HG03457 (cell line): Measurements from ENCODE around the gene LTO1.

ENCODE experiments used
- ATAC-seq: cut with Tn5 transposase; IDR thresholded peaks from one replicate; pipeline ENCODE4 v1.9.1; 2021; ENCODE audit warnings: moderate number of reproducible peaks; ENCODE audit not compliant: unreplicated experiment

LTO1 gene

DNA sequence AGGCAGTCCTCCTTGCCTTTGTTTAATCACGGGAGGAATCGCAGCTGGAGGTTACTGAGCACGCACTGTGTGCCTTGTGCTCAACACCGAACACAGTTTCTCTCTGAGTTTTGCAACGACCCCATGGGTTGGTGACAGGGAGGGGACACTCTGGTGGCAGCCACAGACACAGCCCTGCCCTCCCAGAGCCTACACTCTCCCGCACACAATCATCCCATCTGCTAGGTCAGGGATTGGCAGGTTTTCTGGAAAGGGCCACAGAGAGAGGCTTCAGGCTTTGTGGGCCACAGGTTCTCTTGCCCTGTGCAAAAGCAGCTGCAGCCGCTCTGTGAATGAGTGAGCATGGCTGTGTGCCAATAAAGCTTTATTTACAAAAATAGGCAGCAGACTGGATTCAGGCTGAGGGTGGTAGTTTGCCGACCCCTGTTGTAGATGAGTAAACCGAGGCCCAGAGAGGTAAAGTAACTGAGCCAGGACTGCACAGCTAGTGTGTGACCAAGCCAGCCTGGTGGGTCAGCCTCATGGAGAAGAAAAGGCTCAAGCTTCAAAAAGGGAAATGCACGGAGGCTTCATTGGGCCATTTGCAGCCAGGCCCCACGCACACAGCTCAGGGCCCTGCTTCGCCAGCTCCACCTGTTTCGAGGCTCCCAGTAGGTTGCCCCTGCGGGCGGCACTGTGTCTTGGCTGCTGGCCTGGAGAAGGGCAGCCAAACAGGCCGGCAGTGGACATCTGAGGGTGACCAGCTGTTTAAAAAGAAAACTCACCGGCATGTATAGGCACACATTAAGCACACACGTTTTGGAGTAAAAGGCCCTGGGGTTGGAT, 16.3 kb downstream of the LTO1 start:
- ATAC-seq = no peak

DNA sequence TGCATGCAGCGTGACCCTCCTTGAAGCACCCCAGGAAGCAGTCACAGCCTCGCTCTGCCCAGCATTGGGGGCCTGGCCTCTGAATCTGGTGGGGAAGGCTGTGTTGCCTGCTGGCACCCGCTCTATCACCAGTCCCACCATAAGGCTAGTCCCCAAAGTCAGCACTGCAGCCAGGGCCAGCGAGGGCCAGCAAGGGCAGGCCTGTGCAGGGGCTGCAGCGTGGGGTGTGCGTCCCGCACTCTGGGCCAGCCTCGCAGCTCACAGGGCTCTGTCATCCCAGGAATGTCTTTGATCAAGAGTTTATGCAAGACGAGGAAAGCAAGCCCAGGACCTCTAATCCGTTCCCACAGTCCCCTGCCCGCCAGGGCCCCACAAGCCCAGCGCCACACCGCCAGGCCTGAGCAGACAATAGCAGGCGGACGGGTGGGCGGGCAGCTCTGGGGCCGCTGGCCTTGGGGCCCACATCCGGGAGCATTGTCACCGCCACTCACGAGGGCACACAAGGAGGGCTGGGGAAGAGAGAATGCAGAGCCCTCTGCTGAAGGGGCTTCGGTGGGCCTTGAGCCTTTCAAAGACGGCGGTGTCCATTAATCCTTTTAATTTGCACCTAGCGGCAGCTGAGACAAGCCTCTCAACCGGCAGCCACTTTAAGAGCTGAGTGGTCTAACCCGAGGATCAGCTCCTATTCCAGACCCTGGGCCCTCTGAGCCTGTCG, 17.1 kb downstream of the LTO1 start:
- no peak for ATAC-seq

DNA sequence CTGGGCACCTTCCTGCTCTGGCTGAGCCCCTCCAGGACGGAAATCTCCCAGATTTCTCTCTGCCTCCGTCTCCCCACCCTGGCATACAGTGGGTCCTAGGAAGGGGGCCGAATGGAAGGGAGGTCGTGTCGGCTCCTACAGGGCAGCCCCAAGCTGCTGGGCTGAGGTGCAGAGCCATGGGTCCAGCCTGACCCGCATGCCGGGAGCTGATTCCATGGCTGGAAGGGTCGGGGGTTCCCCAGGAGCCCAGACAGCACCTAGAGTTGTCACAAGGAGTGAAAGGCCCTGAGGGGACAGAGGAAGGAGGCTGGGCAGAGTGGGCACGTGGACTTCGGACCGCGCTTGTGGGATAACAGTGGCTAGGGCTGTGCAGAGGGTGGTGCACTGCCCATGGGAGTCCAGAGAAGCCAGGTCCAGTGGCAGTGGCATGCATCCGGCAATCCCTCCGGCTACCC, 17.7 kb downstream of the LTO1 start:
- no peak for ATAC-seq

DNA sequence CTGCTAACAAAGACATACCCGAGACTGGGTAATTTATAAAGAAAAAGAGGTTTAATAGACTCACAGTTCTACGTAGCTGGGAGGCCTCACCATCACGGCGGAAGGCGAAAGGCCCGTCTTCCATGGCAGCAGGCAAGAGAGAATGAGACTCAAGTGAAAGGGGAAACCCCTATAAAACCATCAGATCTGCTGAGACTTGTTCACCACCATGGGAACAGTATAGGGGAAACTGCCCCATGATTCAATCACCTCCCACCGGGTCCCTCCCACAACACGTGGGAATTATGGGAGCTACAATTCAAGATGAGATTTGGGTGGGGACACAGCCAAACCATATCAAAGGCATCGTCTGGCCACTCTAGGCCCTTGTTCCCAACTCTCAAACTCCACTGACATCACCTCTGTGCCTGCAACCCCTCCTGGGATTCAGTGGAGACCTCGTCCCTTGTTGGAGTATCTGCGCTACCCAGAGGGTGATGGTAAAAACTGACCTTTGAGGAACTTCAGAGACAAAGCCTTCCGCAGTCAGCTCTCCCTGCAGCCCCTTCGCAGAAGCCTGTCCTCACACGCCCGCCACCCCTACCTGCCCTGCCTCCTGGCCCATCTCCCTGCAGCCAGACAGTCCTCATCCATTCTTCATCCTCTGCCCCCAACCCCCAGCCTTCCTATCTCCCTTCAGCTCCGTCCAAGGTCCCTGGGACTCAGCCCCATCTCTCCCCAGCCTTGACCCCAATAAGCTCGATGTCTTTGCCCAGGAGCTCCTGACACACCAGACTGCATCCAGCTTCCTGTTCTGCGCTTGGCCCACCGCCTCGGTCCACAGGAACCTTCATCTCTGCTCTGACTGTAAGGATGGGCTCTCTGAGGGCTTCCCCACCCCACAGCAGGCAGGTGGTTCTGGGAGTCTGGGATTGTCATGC, 18.4 kb downstream of the LTO1 start:
- no peak for ATAC-seq

DNA sequence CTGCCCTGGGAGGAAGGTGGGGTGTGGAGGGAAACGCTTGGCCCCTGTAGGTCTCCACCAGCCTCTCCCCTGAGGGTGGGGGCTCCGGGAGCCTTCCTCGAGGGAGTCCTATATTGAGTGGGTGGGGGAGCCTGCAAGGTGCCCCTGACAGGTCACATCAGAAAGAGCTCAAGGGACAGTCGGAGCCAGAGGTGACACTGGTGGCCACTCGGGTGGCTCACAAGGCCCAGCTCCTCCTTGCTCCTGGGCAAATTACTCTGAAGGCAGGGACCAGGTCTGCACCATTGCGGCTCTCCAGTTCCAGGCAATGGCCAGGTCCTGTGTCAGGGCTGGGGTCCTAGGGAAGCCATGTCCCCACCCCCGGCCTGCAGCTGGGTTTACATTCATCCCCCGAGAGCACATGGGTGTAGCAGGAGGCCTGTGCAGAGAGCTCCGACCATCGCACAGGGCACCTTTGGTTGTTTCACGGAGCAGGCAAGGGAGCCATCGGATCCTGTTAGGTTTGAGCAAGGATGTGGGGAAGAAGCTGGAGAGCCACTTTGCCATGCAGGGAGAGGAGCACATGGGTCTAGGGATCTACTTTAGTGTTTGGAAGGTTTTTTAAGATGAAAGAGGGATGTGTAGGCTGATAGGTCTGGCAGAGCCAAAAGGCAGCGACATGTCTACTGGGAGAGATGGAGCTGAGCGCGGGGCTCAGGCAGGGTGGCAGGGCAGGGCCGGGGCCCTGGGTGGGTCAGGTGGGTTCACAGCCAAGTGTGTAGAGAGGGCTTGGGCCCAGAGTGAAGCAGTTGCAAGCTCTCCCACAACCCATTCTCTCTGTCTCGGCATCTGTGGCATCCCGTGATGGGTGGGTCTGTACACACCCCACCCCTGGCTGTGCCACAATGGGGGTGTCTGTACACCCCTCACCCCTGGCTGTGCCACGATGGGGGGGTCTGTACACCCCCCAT, 19.4 kb downstream of the LTO1 start:
- ATAC-seq = no peak

DNA sequence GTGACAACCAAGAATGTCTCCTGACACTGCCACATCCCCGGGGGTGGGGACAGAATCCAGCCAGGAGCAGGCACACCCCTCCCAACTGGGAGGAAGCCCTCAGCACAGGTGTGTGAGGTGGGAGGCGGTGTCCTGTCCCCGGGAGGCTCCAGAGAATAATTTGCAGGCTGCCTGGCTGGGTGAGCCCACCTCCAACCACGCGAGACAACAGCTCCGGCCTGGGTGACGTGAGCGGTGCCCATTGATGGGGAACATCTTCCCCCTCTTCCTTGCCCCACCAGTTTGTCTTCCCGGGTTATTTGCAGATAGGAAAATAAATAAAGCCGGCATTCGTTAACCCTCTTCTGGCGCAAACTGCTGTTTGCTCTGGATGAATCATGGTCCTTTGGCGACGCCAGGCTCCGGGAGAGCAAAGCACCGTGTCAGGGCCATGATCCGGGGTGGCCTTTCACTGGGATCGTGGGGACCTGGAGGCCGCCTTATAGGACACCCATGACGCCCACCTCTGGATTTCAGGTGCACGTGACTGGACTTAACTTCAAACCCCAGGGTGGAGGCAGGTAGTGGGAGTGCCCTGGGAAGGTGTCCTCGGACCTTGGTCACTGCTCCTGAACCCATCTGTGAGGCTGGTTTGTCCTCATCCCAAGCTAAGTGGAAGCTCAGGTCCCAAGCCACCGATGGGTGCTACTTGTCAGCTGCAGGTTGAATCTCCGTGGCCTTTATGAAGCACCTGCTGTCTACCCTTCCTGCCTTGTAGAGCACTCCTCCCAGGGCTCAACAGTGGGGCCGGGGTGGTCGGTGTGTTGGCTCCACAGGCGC, 20.3 kb downstream of the LTO1 start:
- ATAC-seq = no peak

DNA sequence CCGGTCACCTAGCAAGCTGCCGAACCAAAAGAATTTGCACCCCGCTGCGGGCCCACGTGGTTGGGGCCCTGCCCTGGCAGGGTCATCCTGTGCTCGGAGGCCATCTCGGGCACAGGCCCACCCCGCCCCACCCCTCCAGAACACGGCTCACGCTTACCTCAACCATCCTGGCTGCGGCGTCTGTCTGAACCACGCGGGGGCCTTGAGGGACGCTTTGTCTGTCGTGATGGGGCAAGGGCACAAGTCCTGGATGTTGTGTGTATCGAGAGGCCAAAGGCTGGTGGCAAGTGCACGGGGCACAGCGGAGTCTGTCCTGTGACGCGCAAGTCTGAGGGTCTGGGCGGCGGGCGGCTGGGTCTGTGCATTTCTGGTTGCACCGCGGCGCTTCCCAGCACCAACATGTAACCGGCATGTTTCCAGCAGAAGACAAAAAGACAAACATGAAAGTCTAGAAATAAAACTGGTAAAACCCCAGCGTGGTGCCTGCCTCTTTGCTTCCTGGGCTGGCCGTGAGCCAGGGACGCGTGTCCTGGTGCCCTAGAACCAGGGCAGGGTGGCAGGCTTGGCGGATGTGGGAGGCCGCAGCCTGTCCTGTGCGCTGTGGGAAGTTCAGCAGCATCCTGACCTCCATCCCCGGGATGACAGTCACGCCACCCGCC, 21.0 kb downstream of the LTO1 start:
- no peak for ATAC-seq

DNA sequence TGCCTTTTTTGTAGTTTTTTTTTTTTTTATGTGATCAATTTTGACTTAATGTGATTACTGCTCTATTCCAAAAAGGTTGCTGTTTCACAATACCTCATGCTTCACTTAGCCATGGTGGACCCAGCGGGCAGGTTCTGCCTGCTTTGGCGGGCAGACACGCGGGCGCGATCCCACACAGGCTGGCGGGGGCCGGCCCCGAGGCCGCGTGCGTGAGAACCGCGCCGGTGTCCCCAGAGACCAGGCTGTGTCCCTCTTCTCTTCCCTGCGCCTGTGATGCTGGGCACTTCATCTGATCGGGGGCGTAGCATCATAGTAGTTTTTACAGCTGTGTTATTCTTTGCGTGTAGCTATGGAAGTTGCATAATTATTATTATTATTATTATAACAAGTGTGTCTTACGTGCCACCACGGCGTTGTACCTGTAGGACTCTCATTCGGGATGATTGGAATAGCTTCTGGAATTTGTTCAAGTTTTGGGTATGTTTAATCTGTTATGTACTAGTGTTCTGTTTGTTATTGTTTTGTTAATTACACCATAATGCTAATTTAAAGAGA, 21.7 kb downstream of the LTO1 start:
- no peak for ATAC-seq

DNA sequence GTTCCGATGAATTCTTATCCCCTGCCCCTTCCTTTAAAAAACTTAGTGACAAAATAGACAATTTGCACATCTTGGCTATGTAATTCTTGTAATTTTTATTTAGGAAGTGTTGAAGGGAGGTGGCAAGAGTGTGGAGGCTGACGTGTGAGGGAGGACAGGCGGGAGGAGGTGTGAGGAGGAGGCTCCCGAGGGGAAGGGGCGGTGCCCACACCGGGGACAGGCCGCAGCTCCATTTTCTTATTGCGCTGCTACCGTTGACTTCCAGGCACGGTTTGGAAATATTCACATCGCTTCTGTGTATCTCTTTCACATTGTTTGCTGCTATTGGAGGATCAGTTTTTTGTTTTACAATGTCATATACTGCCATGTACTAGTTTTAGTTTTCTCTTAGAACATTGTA, 22.2 kb downstream of the LTO1 start:
- no peak for ATAC-seq

DNA sequence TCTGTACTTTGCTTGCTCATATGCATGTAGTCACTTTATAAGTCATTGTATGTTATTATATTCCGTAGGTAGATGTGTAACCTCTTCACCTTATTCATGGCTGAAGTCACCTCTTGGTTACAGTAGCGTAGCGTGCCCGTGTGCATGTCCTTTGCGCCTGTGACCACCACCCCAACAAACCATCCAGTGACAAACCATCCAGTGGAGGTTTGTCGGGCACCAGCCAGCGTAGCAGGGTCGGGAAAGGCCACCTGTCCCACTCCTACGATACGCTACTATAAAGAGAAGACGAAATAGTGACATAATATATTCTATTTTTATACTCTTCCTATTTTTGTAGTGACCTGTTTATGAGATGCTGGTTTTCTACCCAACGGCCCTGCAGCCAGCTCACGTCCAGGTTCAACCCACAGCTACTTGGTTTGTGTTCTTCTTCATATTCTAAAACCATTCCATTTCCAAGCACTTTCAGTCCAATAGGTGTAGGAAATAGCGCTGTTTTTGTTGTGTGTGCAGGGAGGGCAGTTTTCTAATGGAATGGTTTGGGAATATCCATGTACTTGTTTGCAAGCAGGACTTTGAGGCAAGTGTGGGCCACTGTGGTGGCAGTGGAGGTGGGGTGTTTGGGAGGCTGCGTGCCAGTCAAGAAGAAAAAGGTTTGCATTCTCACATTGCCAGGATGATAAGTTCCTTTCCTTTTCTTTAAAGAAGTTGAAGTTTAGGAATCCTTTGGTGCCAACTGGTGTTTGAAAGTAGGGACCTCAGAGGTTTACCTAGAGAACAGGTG, 23.1 kb downstream of the LTO1 start:
- no peak for ATAC-seq

DNA sequence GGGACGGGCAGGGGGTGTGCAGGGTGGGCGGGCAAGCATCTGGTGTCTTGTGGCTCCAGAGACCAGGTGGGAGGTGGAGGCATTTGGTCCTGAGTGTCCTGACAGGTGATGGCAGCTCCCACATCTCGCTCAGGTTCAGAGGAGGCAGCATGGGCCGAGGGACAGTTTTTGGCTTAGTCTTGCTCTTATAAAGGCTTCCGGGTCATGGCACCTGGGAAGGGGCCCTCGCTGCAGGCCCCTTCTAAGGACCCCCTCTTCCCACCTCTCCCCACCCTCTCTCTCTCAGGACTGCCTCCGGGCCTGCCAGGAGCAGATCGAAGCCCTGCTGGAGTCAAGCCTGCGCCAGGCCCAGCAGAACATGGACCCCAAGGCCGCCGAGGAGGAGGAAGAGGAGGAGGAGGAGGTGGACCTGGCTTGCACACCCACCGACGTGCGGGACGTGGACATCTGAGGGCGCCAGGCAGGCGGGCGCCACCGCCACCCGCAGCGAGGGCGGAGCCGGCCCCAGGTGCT, 24.3 kb downstream of the LTO1 start:
- no peak for ATAC-seq

DNA sequence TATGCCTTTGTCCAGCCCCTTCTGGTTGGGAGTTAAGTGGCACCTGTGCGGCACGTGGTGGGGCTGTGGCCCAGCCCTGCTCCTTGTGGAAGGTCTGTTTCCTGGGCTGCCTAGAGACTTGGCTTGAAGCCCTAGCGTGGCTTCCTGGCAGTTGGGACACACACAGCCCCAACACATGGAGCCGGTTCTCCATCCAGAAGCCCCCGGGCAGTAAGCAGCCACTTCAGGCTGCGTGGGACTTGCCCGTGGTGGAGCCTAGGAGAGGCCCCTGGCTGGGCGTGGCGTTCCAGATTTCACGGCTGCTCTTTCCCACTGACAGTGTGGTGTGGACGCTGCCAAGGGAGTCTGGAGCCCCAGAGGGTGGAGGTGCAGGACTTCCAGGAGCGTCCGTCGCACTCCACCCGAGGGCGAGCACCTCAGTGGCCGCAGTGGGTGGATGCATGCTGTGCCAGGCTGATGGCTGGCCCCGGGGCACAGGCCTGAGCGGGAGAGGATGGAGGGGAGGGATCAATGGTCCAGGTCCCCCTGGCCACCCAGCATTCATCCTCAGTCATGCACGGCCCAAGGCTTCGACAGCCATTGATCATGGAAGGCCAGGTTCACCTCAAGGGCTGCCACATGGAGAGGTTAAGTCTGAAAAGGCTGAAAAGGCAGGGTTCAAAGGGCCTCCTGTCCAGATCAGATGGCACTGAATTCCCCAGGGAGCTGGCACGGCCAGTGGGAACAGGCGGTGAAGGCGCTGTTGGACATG, 24.9 kb downstream of the LTO1 start:
- no peak for ATAC-seq

DNA sequence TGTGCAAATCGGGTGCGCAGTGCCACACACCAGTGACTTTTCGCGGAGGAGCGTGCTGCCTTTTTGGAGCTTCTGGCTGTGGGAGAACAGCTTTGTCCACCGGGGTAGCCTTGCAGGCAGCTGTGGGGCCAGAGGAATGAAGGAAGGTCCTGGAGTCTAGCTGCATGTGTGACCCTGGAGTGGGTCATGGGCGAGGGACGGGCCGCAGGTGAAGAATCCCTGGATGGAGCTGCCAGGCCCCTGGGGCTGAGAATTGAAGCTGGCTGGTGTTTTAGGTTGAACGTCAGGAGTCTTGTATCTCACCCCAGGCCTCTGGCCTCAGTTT, 25.6 kb downstream of the LTO1 start:
- no peak for ATAC-seq

DNA sequence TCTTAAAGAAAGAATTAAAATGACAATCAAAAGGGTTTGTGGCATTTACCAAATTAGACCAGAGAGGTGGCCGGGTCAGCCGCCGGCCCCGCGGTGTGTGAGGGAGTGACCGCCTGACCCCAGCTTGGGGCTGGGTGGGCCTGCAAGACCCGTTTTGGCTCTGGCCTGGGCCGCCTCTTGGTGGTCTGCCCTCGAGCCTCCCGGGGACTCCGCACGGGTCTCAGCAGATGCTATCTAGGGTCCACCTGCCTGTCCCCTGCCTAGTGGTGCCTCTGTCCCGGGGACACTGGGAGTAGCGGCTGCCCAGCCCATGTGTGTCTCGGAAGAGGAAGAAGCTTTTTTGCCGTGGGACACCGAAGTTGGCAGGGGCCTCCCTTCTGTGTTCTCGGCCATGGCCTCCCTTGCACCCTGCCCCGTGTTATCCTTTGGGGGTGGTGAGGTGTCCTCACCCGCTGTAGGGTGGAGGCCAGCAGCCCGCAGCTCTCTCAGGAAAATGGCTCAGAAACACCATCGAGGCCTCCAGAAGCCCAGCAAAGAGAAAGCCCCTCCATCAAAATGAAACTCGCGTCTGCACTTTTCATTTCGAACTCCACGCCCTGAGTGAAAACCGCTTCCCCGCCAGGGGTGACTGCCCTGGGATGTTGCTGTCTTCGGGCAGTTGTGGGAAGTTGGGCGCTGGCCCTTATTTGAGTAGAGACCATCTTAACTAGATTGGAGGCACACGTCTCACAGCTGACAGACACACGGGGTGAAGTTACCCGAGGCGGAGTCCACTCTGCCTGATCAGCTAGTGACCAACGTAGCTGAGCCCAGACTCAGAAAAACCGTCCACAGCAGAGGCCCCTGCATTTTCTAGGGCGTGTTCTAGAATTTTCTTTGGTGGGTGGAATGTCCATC, 26.2 kb downstream of the LTO1 start:
- no peak for ATAC-seq

DNA sequence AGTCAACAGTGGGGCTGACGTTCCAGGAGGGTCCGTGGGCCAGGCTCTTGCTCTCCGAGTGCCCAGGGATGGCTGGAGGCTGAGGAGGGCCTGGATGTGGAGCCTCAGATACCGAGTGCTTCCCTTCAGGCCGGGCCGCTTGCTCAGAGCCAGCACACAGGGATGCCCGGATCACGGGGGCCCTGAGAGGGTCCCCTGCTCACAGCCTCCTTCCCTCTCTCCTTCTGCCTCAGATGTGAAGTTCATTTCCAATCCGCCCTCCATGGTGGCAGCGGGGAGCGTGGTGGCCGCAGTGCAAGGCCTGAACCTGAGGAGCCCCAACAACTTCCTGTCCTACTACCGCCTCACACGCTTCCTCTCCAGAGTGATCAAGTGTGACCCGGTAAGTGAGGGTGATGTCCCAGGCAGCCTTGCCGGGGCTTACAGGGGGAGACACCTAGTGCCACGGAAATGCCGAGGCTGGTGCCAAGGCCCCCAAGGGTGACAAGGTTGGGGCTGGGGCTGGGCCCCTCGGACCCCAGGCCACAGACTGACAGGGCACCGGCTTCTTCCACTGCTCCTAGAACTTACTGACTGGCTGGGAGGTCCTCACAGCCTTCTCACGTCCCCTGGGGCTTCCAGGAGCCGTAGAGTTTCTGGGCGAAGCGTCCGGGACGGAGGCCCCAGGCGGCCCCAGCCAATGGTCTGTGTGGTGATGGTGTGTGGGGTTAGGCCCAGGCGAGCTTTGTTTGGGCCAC, 27.2 kb downstream of the LTO1 start:
- ATAC-seq = no peak
